Measurements from ENCODE around the gene CYREN. TPM values are rescaled to one million over a fixed set of nuclear protein-coding genes. Genes with fewer than 3 reads are reported as not detected.

The CYREN gene, protein sequence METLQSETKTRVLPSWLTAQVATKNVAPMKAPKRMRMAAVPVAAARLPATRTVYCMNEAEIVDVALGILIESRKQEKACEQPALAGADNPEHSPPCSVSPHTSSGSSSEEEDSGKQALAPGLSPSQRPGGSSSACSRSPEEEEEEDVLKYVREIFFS
- total RNA-seq (2022; extraction: Qiagen RNA extraction; ENCODE audit: low read depth): 69.6 to 87.8 TPM (median 77.0 TPM) in 5 replicates

GRCh38 chr7:135170274-135170997 lies at the start of gene CYREN:
TSS of gene CYREN (minus strand) at chr7:135170707. CDS start at chr7:135168922, 1,785 bp downstream.

GRCh38 chr7:135211179-135211945 lies 40.9 kb upstream of the CYREN start, which contains the start of gene WDR91:
TSS of gene WDR91 (minus strand) at chr7:135211526. CDS start at chr7:135211502, 24 bp downstream.

DNA sequence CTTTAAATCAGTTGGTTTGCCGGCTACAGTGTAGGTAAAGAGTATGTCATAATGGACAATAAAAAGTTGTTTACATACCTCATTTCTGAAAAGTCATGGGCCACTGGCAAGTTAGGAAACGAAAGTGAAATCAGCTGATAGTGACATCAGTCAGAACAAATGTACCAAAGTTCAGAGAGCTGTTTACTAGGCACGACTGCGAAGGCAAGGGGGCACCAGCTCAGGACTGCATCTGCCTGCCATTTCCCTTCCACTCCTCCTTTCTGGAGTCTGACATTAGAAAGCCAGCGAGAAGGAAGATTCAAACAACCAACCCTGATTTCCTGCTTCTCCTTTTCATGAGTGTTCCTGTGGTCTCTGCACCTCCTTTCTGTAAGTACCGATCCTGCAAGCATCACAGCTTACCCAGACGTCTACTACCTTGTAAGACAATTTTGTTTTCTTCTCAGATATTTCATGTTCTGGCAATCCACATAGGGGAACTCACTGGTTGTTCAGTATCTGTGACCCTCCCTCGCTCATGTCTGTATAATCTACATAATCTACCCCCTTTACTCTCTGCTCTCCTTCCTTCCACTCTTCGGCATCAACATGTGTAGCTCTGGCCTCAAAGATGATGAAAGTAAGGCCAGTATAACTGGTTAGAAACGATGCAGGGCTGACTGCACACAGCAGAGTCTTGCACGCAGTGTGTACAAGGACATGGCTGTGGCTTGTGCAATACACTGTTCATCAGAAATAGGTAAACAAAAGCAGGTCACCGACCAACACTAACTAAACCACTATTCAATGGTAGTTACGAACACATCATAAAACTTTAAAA lies 22.4 kb downstream of the CYREN start, which contains the start of gene TMEM140:
TSS of gene TMEM140 (plus strand) at position 174 of the 823 bp plus-strand sequence. CDS start 16,370 bp downstream, outside the sequence.

Other genes starting within 250 kb of the CYREN start
- gene AGBL3, start 184.2 kb downstream of the CYREN start, total RNA-seq (2022; extraction: Qiagen RNA extraction; ENCODE audit: low read depth): 0.55 to 1.5 TPM (median 0.60 TPM) in 5 replicates
- 0.90 to 1.2 TPM (median 1.1 TPM) in 5 replicates for gene TMEM140, start 22.6 kb downstream of the CYREN start, total RNA-seq (2022; extraction: Qiagen RNA extraction; ENCODE audit: low read depth)
- 7.6 to 10.9 TPM (median 9.3 TPM) in 5 replicates for gene WDR91, start 40.8 kb upstream of the CYREN start, total RNA-seq (2022; extraction: Qiagen RNA extraction; ENCODE audit: low read depth)
- gene STRA8, start 63.1 kb upstream of the CYREN start, total RNA-seq (2022; extraction: Qiagen RNA extraction; ENCODE audit: low read depth): not detected in 5 replicates

Measured in A549 treated with GW870086 at 1 μM for 4 hours (cell line).